ENCODE results near the gene TCERG1.

DNA sequence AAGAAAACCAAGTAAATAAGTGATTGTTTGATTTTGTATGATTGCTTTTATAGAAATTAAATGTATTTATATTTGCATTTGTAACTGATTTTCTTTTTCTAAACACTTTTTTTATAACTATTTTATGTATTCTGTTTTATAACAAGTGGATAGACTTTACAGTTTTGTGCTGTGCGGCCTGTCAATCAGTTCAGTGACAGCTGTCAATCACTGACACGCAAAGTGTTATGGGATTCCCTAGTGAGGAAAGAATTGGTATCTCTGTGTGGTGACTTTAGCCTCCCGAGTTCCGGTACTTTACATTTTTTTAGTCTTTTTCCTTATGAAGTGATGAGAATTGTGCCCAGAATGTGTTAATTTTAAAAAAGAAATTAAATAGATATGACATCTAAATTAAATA is 52.5 kb downstream of the TCERG1 start:
- TF ChIP-seq, protein P1, sequence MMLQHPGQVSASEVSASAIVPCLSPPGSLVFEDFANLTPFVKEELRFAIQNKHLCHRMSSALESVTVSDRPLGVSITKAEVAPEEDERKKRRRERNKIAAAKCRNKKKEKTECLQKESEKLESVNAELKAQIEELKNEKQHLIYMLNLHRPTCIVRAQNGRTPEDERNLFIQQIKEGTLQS (IDR thresholded peaks at IDR 0.05), result no peak
- no peak for TF ChIP-seq CTCF (IDR thresholded peaks at IDR 0.05 in 2 of 3, conservative IDR thresholded peaks at IDR 0.05 in 1 of 3; ENCODE audit: borderline replicate concordance in 1 of 3, insufficient read depth in 1 of 3, low read depth in 2 of 3, low read length in 2 of 3)
- no peak for TF ChIP-seq POLR2A (IDR thresholded peaks at IDR 0.05; ENCODE audit: borderline replicate concordance, extremely low read depth, insufficient read depth, insufficient read length)
- TF ChIP-seq RAD21 (IDR thresholded peaks at IDR 0.05; ENCODE audit: low read depth), result no peak
- no peak for TF ChIP-seq EZH2phosphoT487 (IDR thresholded peaks at IDR 0.05; ENCODE audit: borderline replicate concordance)
- no peak for TF ChIP-seq JUND (IDR thresholded peaks at IDR 0.05)
- no peak for TF ChIP-seq POLR2AphosphoS5 (IDR thresholded peaks at IDR 0.05; ENCODE audit: low read depth, low read length)
- TF ChIP-seq REST (IDR thresholded peaks at IDR 0.05; ENCODE audit: low read depth), result no peak
- TF ChIP-seq CEBPB (IDR thresholded peaks at IDR 0.05; ENCODE audit: low read depth), result no peak
- no peak for TF ChIP-seq ELF1 (IDR thresholded peaks at IDR 0.05; ENCODE audit: borderline replicate concordance, low read depth)
- no peak for TF ChIP-seq CBX3 (IDR thresholded peaks at IDR 0.05; ENCODE audit: low read depth)
- TF ChIP-seq TCF7L2 (IDR thresholded peaks at IDR 0.05; ENCODE audit: borderline replicate concordance, extremely low read depth, insufficient read depth, insufficient read length), result no peak
- no peak for TF ChIP-seq EZH2 (IDR thresholded peaks at IDR 0.05)

Data from HCT116 (cell line).